NCI-H510A (cell line): ENCODE measurements around the gene CDC42BPA.
"Not testable (repeated sequence)": the region's sequence is repeated elsewhere in the genome, so short reads cannot be mapped to it uniquely, and the experiment has no call there.

Source experiments
- DNase-seq: peaks from one replicate; lab custom pipeline; 2025; lab: John Stamatoyannopoulos, UW

Gene CDC42BPA

DNA sequence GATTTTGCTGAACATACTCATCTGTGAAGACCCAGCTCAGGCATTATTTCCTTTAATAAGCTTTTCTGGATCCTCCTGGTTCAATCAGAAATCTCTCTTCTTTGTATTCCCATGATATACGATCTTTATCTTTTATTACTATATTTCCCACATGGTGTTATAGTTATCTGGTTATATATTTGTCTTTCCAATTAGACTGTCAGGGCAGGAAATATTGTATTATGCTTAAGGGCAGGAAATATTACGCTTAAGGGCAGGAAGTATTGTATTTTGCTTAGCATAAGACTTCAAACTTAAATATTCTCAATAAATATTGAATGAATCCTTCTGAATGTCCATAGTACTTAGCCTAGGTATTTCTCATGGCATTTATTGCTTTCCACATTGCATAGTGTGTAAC is 256.0 kb downstream of the CDC42BPA start:
- DNase-seq, result no peak

DNA sequence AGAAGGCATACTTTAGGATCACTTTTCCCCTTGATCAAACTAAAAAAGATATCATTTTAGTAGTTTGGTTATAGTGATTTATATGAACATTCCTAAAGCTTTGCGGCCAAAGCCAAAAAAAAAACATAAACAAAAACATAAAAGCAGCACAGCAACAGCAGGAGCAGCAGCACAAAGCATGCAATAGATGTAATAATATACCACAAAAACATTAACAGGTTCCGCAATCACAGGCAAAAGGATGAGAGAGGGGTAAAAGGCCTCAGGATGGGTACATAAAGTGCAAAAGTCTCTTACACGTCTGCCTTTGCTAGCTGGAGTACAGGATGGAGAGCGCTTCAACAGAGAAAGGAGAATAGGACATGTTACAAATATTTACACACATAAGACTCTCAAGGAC is 259.2 kb downstream of the CDC42BPA start:
- DNase-seq, result no peak

DNA sequence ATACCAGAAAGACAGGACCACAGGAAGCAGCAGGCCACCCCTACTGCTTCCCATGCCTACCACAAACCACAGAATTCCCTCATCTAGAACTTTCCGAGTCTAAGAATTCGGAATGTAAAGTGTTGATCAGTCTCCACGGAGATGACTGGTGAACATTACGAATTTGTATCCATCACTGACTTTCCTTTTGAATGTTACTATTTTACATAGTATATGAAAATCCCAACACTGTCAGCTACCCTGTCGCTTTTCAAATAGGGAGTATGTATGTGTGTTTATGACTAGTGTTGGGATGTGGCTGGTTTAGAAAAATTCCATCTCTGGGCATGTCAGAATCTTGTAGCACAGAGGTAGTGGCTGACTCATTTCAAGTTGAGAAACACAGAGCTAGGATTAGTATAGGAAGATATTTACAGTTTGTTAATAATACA is 260.0 kb downstream of the CDC42BPA start:
- no peak for DNase-seq

- no peak for DNase-seq
Observed at GRCh38 chr1:227049253-227049652, 269.0 kb downstream of the CDC42BPA start.

DNA sequence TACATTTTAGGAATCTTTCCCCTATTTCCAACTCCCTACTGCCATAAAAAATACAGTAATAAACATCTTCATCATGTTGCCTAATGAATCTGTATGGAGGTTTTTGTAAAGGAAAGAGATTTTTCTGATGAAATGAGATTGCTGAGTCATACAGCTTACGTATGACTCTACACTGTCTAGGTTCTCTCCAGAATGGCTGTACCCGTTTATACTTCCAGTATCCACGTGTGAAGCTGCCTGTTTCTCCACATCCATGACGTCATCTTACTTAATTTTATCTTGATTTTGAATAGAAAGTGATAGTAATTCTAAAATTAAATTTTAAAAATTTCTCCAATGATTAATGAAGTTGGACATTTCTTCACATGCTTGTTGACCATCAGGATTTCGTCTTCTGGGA is 274.5 kb downstream of the CDC42BPA start:
- no peak for DNase-seq

DNA sequence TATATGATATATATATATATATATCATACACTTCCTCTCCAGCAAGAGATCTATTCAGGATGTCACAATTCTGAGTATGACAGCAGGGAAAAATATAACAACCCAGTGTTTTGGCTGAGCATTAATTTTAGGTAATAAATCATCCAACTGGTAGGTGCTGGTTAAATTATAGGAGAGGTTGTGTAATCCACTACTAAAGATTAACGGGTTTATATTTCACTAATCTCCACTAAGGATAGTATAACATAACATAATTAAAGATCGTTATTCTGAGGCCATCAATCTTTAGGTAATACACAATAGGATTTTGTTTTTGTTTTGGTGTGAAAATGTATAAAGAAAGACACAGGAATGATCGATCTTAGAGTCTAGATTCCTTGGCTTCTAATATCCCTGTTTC is 276.0 kb downstream of the CDC42BPA start:
- no peak for DNase-seq

DNA sequence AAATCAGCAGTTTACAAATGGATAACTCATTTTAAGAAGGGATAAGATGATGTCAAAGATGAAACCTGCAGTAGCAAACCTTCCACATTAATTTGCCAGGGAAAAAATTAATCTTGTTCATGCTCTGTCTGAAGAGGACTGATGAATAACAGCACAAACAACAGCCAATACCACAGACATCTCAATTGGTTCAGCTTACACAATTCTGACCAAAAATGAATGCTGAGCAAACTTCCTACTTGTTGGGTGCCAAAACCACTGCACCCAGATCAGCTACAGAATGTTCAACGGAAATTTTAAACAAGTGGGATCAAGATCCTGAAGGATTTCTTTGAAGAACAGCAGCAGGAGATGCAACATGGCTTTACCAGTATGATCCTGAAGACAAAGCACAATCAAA is 279.9 kb downstream of the CDC42BPA start:
- DNase-seq, result no peak

GRCh38 chr1:227037121-227037520 is 281.2 kb downstream of the CDC42BPA start:
- no peak for DNase-seq

DNA sequence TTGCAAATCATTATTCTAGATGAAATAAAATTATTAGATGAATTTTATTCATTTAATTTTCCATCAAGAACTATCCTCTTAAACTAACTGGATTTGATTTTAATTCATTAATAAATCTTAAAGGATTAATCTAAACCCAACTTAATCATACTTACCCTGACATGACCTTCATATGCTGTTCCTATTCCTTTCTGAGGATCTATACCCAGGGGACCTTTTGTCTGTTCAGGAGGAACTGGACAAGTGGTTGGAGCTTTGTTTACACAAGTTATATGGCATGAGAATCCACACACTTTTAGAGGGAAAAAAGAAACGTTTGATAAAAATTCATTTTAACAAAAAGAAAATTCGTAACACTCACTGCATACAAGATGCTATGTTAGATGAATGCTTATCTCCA is 283.0 kb downstream of the CDC42BPA start:
- DNase-seq, result no peak

DNA sequence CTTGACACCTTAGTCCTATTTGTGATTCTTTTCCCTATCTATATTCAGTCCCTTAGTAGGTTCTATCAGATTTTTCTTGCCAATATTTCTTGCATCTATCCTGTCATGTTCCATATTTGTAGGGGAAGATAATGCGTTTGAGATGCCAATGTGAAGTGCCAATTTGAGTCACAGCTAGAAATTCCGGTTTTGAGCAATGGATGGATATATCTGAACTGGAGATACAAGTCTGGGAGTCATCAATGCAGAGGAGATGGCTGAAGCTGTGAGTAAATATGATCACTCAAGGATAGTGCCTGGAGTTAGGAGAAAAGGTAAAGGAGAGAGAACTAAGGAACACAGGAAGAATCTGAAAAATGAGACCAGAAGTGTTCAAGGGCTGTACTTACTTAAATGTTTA is 284.4 kb downstream of the CDC42BPA start:
- DNase-seq, result no peak

GRCh38 chr1:227032396-227032795 is 285.9 kb downstream of the CDC42BPA start:
- DNase-seq, result no peak

GRCh38 chr1:227016990-227017389 is 301.3 kb downstream of the CDC42BPA start:
- no peak for DNase-seq

- no peak for DNase-seq
Observed at GRCh38 chr1:227010645-227011044, 307.6 kb downstream of the CDC42BPA start.

GRCh38 chr1:227009937-227010336 is 308.4 kb downstream of the CDC42BPA start:
- no peak for DNase-seq

DNA sequence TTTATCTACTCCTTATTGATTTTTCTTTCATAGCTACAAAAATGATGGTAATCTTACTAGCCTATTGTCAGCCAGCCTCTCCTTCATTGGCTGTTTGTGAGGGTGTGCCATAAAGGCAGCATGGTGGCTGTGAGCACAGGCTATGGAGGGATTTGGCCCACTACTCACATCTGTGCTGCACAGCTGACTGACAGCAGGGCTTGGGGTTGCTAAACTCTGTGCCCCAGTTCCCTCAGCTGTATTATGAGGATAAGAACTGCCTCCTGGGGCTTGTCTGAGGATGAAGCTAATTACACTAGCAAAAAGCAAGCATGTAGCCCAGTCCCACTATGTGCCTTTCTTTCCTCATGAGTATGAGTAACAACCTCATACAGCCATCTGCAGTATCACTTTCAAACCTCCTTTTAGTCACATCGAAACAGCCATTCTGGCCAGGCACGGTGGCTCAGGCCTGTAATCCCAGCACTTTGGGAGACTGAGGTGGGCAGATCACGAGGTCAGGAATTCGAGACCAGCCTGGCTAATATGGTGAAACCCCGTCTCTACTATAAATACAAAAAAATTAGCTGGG is 312.0 kb downstream of the CDC42BPA start:
- DNase-seq, result no peak

DNA sequence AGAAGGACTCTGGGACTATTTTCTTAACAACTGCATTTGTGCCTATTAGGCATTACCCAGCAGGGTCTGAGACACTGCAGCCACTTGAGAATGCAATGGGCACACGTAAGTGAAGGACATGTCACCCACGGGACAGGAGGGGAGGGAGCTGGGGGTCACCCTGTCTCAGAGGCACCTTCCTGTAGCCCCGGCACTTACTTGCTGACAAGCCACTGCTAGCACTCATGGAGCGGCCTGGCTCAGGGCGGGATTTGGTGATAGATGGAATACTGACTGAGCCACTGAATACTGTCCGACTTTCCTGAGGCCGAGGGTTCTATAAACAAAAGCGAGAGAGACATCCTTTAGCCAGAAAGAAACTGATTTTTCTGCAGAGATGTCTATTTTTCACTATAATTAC is 313.5 kb downstream of the CDC42BPA start:
- DNase-seq, result no peak

DNA sequence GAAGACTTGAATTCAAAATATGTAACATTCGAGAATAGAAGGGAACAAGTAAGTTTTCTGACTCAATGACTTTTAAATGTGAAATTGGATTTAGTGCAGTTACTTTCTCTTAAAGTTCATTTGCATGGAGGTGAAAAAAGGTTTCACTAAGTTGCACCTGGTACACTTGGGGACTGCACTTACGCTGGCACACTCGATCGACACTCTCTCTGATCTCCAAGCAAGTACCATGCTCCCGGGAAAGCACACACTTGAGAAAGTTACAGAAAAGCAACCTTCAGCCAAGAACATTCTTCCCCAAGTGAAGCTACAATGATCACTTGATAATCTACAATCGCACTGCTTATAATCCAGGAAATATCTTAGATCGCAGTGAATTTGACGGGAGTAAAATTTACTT is 315.1 kb downstream of the CDC42BPA start:
- DNase-seq, result no peak

DNA sequence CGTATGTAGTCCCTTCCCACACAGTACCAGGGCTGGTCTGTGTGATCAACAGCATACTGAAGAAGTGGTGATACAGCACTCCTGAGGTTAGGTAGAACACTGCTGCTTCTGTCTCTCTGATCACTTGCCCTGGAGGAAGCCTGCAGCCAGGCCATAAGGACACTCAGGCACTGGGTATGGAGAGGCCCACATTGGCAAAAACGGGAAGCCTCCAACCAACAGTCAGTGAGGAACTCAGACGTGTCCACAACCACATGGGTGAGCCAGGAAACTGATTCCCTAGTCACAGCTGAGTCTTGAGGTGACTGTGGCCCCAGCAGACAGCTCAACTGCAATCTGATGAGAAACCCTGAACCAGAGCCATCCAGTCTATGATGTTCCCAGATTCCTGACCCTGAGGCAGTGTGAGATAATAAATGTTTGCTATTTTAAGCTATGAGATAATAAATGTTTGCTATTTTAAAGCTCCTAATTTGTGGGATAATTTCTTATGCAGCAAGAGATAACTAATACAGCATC is 315.7 kb downstream of the CDC42BPA start:
- DNase-seq, result no peak

- DNase-seq, result not testable (repeated sequence)
Observed at GRCh38 chr1:226999579-226999978, 318.7 kb downstream of the CDC42BPA start.

DNA sequence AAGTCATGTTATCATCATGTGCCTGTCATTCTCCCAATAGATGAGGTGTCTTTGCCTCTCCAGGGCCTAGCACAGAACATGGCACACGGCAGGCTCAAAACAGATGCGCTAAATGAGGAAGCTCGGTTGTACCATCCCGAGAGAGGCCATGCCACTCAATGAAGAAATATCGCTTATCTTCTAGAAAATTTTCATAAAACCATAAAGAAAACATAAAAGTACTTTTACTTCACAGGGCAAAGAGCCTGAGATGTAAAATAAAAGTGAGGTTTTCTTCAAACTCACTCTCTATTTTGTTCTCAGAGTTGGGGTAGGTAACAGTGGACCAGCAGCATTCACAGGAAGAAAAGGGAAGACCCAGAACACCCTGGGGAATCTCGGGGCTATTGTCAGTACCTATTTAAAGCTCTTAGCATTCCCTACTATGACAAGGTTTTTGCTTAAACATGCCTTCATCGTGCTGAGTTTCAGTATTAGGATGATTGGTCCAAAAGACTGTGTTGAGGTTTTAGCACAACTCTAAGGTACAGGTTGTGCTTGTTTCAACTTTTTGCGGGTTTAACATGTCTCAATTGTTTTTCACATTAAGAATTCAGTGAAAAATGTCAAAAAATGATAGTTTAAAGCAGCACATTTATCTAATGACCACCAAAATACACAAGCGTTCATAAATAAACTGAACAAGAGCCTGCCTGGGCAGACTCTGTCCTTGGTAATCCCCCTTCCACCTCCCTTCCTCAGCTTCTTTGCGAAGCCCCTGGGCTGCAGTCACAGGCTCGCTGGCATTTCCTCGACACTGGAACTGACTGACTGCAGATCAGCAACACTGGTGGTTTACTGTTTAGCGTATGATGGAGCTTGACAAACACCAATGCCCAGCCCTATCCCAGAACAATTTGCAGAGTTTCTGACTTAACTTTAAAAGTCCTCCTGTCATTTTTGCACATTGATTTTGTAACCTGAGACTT is 322.6 kb downstream of the CDC42BPA start:
- DNase-seq, result no peak

GRCh38 chr1:226994586-226995364 is 323.5 kb downstream of the CDC42BPA start:
- no peak for DNase-seq

DNA sequence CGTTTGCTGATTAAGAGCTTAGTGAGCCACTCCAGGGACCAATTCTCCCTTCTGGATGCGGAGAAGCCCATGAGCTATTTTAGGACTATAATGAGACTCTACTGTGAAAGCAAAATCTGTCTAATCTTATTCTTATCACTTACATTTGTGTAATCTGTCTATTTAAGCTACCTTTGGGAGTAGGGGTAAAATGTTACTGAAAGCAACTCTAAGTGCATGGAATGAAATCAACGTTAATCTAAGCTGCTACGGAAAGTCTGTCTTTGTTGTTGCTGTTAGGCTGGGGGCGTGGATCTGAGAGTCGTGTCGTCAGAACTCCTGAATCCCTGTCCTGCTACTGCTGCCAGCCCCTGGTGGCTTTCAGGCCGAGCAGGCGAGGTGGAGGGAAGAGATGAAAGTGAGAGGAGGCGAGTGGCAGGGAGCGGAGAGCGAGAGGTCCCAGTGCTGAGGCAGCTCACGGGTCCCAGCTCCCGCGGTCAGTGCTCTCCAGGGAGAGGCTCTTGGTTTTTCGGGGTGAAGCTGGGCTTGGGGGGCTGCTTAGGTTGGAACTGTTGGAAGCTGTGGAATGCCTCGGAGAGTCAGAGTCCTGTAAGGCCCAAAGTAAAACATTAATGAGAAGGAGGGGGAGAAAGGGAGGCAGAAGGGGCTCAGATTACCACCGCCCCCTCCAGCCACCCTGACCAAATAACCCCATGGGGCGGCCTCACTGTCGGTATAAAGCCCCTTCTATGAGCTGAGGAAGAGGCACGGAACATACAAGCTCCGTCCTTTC is 324.3 kb downstream of the CDC42BPA start:
- no peak for DNase-seq
